ENCODE results near the gene DHH.
"Not testable (repeated sequence)": the region's sequence is repeated elsewhere in the genome, so short reads cannot be mapped to it uniquely, and the experiment has no call there.

The DHH gene

GRCh38 chr12:49094160-49094974, at the start of gene DHH:
TSS of gene DHH (minus strand) at chr12:49094801. CDS start at chr12:49094512, 289 bp downstream.
- TF ChIP-seq CTCF (IDR thresholded peaks at IDR 0.05; ENCODE audit: borderline replicate concordance, insufficient read depth, low read depth, low read length): no peak
- H3K4me3 ChIP-seq (ENCODE audit: low read depth, low read length): no peak within 1 kb of the TSS

- no peak for TF ChIP-seq CTCF (IDR thresholded peaks at IDR 0.05; ENCODE audit: borderline replicate concordance, insufficient read depth, low read depth, low read length)
- H3K4me3 ChIP-seq (ENCODE audit: low read depth, low read length): no peak overlapping the region
Measured at GRCh38 chr12:49144384-49144783, 49.8 kb upstream of the DHH start.

GRCh38 chr12:49138999-49139398, 44.4 kb upstream of the DHH start:
- no peak for TF ChIP-seq CTCF (IDR thresholded peaks at IDR 0.05; ENCODE audit: borderline replicate concordance, insufficient read depth, low read depth, low read length)
- H3K4me3 ChIP-seq (ENCODE audit: low read depth, low read length): no peak overlapping the region

- TF ChIP-seq CTCF (IDR thresholded peaks at IDR 0.05; ENCODE audit: borderline replicate concordance, insufficient read depth, low read depth, low read length): no peak
- no peak overlapping the region for H3K4me3 ChIP-seq (ENCODE audit: low read depth, low read length)
Measured at GRCh38 chr12:49138587-49138986, 44.0 kb upstream of the DHH start.

GRCh38 chr12:49137476-49137875, 42.9 kb upstream of the DHH start:
- no peak for TF ChIP-seq CTCF (IDR thresholded peaks at IDR 0.05; ENCODE audit: borderline replicate concordance, insufficient read depth, low read depth, low read length)
- no peak overlapping the region for H3K4me3 ChIP-seq (ENCODE audit: low read depth, low read length)

- H3K4me3 ChIP-seq (ENCODE audit: low read depth, low read length): not testable (repeated sequence)
Measured at GRCh38 chr12:49136997-49137396, 42.4 kb upstream of the DHH start.

GRCh38 chr12:49133590-49133989, 39.0 kb upstream of the DHH start:
- no peak overlapping the region for H3K4me3 ChIP-seq (ENCODE audit: low read depth, low read length)

More at GRCh38 chr12:49133590-49133989, 39.0 kb upstream of the DHH start:
- TF ChIP-seq CTCF (IDR thresholded peaks at IDR 0.05; ENCODE audit: borderline replicate concordance, insufficient read depth, low read depth, low read length): no peak

Data from GM12875 (cell line).